Subcutaneous adipose tissue (tissue), 4 donors: ENCODE data around the gene ACSS1. TPM values are rescaled to one million over a fixed set of nuclear protein-coding genes. Genes with fewer than 3 reads are reported as not detected.

Source experiments
- total RNA-seq, 4 donors: library from RNA; depleted of rRNA; stranded (reverse); fragments of >200 nt; gene quantifications; one replicate each; pipeline ENCODE4 v1.1.0, GENCODE V29; 2016
- TF ChIP-seq, protein P1 (sequence below): fragments of 450-650 bp; IDR thresholded peaks from one replicate; pipeline ENCODE4 v1.5.1; 2016; ENCODE audit warnings: low read depth, mild to moderate bottlenecking, control low read depth, antibody characterized with exemption, moderate library complexity

Gene ACSS1
- 10 to 100 TPM in 3 of 4 donors, 1 to 10 TPM in 1; 9.3 to 35.6 (median 16.2) TPM for total RNA-seq

GRCh38 chr20:25058051-25058846, at the start of gene ACSS1:
Gene ACSS1, minus strand, starts transcription at chr20:25058139. Its CDS starts 37 bp downstream, at chr20:25058102.
- TF ChIP-seq, protein P1, sequence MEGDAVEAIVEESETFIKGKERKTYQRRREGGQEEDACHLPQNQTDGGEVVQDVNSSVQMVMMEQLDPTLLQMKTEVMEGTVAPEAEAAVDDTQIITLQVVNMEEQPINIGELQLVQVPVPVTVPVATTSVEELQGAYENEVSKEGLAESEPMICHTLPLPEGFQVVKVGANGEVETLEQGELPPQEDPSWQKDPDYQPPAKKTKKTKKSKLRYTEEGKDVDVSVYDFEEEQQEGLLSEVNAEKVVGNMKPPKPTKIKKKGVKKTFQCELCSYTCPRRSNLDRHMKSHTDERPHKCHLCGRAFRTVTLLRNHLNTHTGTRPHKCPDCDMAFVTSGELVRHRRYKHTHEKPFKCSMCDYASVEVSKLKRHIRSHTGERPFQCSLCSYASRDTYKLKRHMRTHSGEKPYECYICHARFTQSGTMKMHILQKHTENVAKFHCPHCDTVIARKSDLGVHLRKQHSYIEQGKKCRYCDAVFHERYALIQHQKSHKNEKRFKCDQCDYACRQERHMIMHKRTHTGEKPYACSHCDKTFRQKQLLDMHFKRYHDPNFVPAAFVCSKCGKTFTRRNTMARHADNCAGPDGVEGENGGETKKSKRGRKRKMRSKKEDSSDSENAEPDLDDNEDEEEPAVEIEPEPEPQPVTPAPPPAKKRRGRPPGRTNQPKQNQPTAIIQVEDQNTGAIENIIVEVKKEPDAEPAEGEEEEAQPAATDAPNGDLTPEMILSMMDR: no peak

GRCh38 chr20:25103526-25103925, 45.6 kb upstream of the ACSS1 start:
- TF ChIP-seq, protein P1: no peak

- TF ChIP-seq, protein P1: no peak
Measured at GRCh38 chr20:25100914-25101313, 43.0 kb upstream of the ACSS1 start.

DNA sequence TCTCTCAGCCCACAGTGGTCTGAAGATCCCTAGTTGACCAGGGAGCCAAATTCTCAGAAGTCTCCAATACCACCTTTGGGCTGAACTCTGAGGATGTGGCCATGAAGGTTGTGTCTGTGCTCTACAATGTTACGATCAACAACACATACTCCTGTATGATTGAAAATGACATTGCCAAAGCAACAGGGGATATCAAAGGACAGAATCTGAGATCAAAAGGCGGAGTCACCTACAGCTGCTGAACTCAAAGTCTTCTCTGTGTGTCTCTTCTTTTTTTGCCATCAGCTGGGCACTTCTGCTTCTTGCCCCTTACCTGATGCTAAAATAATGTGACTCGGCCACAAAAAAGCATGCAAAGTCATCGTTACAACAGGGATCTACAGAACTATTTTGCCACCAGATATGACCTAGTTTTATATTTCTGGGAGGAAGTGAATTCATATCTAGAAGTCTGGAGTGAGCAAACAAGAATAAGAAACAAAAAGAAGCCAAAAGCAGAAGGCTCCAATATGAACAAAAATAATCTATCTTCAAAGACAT, 41.7 kb upstream of the ACSS1 start:
- TF ChIP-seq, protein P1: no peak

DNA sequence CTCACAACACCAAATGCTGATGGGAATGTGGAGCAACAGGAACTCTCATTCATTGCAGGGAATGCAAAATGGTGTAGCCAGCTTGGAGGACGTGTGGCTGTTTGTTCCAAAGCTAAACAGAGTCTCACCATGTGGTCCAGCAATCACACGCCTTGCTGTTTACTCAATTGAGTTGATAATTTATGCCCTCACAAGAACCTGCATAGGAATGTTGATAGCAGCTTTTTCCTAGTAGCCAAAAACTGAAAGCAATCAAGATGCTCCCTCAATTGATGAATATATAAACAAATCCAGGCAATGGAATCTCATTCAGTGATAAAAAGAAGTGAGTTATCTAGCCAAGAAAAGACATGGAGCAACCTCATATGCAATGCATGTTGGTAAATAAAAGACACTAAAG, 39.6 kb upstream of the ACSS1 start:
- TF ChIP-seq, protein P1: no peak

DNA sequence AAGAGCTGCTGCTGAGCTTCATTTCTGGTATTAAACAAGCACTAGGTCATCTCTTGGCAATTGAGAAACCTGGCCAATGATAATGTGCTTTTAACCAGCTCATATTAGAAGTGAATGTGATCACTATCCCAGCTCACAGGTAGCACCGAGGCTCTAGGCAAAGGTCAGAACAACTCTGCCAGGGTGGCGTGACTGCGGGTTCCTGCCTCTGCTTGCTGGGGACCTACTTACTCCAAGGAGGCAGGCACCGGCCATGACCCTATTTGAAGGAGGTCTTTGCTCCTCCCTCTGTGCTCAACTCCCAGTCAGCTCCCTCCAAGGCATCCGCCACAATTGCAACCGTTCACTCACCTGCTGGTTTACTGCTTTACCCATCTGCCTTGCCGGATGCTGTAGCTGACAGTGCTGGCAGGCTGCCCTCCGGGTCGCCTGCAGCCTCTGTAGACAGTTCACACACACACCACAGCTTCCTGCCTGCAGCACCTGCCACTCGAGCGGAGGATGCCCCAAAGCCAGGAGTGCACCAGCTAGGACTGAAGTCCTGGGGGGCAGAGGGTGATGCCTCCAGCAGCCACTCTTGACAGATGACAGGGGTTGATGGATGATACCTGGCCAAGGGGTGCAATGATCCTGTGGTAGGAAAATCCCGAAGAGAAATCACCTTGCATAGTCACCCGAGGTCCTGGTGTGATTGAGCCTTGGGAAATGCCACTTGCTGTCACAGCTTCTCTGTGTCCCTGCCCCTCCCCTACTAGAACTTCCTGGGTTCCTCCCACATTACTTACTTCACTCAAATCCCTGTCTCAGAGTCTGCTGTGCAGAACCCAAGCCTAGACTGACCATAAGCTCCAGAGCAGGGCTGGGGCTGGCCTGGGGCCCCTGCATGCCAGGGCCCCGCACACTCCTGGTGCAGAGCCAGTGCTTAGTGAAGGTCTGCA, 32.8 kb upstream of the ACSS1 start:
- TF ChIP-seq, protein P1: no peak

- TF ChIP-seq, protein P1: no peak
Measured at GRCh38 chr20:25089662-25090061, 31.7 kb upstream of the ACSS1 start.
